Panc1 (cell line): ENCODE results near the gene FGF22. TPM values are rescaled to one million over a fixed set of nuclear protein-coding genes. Genes with fewer than 3 reads are reported as not detected.

ENCODE experiments used
- ATAC-seq: fragments of 200-7000 bp; cut with Tn5 transposase; 2 replicates; pipeline ENCODE4 v1.9.1; 2020; ENCODE audit warnings: mild to moderate bottlenecking, moderate library complexity
- BruUV-seq: library from RNA; stranded (reverse); fragments of 400-500 nt; replicated peaks from 2 replicates; lab custom pipeline; 2021; lab: Mats Ljungman, UMichigan
- CTCF ChIA-PET: fragments of 300-600 bp; sonication (Branson Sonifier 250); formaldehyde crosslinking; loops from one replicate; lab custom pipeline; 2022; ENCODE audit warnings: antibody characterized with exemption; lab: Charles Lee
- POLR2A ChIA-PET: fragments of 300-600 bp; sonication (Branson Sonifier 250); formaldehyde crosslinking; loops from one replicate; lab custom pipeline; 2022; ENCODE audit warnings: antibody characterized with exemption; lab: Charles Lee
- DNase-seq: peaks from one replicate; pipeline ENCODE4 v3.0.0-alpha.2; 2010; ENCODE audit warnings: low read depth, low spot score
- H3K27ac ChIP-seq: 2 replicates; pipeline ENCODE4 v1.5.1; 2011; ENCODE audit warnings: mild to moderate bottlenecking, low read length, inconsistent platforms
- H3K27me3 ChIP-seq: fragments of 200-500 bp; sonication (Bioruptor generic); 2 replicates; pipeline ENCODE4 v1.6.0; 2014; ENCODE audit warnings: low read length, inconsistent platforms; ENCODE audit not compliant: control insufficient read depth, insufficient read depth
- H3K36me3 ChIP-seq: fragments of 200-500 bp; sonication (Bioruptor generic); 2 replicates; pipeline ENCODE4 v1.5.1; 2014; ENCODE audit warnings: inconsistent platforms, mild to moderate bottlenecking, low read length, moderate library complexity; ENCODE audit not compliant: control insufficient read depth, insufficient read depth
- H3K4me1 ChIP-seq: 2 replicates; pipeline ENCODE4 v1.5.1; 2011; ENCODE audit warnings: inconsistent platforms, mild to moderate bottlenecking, low read length, moderate library complexity; ENCODE audit not compliant: control insufficient read depth, insufficient read depth
- H3K4me3 ChIP-seq, 2 experiments: 2 replicates each; pipeline ENCODE4 v1.5.1; 2011 to 2012; ENCODE audit warnings: low read depth in 2 of 2, low read length in 2 of 2, mild to moderate bottlenecking in 2 of 2, inconsistent platforms in 1 of 2, moderate library complexity in 1 of 2
- H3K9me3 ChIP-seq: fragments of 200-500 bp; sonication (Bioruptor generic); 2 replicates; pipeline ENCODE4 v1.5.1; 2014; ENCODE audit warnings: low read depth, mild to moderate bottlenecking, inconsistent platforms, low read length, moderate library complexity; ENCODE audit not compliant: control insufficient read depth, insufficient read depth
- POLR2AphosphoS5 ChIP-seq: IDR thresholded peaks from 2 replicates; pipeline ENCODE4 v1.6.1; 2012; ENCODE audit warnings: mild to moderate bottlenecking, low read depth, low read length, moderate library complexity
- SIN3A ChIP-seq: IDR thresholded peaks from 2 replicates; pipeline ENCODE4 v1.6.1; 2012; ENCODE audit warnings: low read depth, mild to moderate bottlenecking, low read length, moderate library complexity, borderline replicate concordance; ENCODE audit not compliant: insufficient read depth
- TCF7L2 ChIP-seq: IDR thresholded peaks from 2 replicates; pipeline ENCODE4 v1.6.1; 2011; ENCODE audit warnings: mild to moderate bottlenecking, low read depth, low read length, inconsistent platforms
- in situ Hi-C: cut with HindIII; loops from 2 replicates; pipeline ENCODE4 v1.10.0; 2016; ENCODE audit warnings: low sequenced_read_pairs, low pct_unique_long_range_greater_than_20kb
- intact Hi-C: fragments of 100-400 bp; cut with micrococcal nuclease; formaldehyde crosslinking; loops from one replicate; pipeline ENCODE4 v1.10.0; 2022; ENCODE audit not compliant: unreplicated experiment
- total RNA-seq: library from RNA; stranded (reverse); gene quantifications from one replicate; pipeline ENCODE4 v1.2.1, GENCODE V29; 2021; ENCODE audit not compliant: unreplicated experiment
- TF ChIP-seq, protein P1 (sequence below): fragments of 450-650 bp; IDR thresholded peaks from 2 replicates; pipeline ENCODE4 v1.5.1; 2017; ENCODE audit warnings: mild to moderate bottlenecking
- TF ChIP-seq, protein P2 (sequence below), 2 experiments: IDR thresholded peaks; 2 replicates each; pipeline ENCODE4 v1.6.1; 2011 to 2012; ENCODE audit warnings: low read depth in 2 of 2, control low read depth in 1 of 2, low read length in 1 of 2, mild to moderate bottlenecking in 1 of 2, moderate library complexity in 1 of 2; ENCODE audit not compliant: insufficient read depth in 1 of 2

FGF22 gene
- total RNA-seq, 1 experiment from 2014 or later = 0.72 TPM

DNA sequence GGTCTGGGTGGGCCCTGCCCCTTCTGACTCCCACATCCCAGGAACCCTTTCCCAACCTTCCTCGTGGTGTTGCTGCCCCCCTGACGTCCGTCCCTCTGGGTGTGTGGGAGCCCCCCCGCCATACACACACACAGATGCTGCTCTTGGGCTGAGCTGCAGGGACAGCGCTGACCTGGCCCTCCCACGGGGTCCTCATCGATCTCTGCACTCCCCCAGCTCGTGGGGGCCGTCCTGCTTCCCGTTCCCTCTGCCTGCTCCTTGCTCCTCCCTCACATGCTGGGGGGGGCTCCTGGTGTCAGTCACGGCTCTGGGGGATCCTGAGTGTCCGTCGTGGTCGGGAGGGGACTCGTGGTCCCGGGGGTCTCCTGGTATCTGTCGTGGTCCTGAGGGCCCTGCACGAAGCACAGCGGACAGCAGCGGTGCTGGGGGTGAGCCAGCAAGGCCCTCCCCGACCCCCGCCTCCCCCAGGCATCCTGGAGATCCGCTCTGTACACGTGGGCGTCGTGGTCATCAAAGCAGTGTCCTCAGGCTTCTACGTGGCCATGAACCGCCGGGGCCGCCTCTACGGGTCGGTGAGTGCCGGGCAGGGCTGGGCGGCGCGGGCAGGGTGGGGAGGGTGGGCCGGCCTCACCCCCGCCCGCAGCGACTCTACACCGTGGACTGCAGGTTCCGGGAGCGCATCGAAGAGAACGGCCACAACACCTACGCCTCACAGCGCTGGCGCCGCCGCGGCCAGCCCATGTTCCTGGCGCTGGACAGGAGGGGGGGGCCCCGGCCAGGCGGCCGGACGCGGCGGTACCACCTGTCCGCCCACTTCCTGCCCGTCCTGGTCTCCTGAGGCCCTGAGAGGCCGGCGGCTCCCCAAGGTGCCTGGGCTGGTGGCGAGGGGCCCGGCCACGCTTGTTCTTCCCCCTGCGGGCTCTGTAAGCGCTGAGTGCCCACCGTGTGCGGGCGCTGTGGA lies 3.4 kb downstream of the FGF22 start:
- H3K9me3 ChIP-seq = no peaks in the 10 kb centered on the region
- POLR2A ChIA-PET = interaction anchor here (0.6 kb wide), 1 partner anchor 86 kb away, joined by 3 read pairs; no protein-coding TSS in a partner anchor
- in situ Hi-C loops (no loop called here), intact Hi-C loops (no loop called here)
- CTCF ChIA-PET = no interaction called here
- H3K4me3 ChIP-seq = no peak overlapping the region
- no peaks in the 10 kb centered on the region for H3K27me3 ChIP-seq
- H3K27ac ChIP-seq = no peak overlapping the region
- DNase-seq (no peak), ATAC-seq (no peak)
- TF ChIP-seq, protein P1, sequence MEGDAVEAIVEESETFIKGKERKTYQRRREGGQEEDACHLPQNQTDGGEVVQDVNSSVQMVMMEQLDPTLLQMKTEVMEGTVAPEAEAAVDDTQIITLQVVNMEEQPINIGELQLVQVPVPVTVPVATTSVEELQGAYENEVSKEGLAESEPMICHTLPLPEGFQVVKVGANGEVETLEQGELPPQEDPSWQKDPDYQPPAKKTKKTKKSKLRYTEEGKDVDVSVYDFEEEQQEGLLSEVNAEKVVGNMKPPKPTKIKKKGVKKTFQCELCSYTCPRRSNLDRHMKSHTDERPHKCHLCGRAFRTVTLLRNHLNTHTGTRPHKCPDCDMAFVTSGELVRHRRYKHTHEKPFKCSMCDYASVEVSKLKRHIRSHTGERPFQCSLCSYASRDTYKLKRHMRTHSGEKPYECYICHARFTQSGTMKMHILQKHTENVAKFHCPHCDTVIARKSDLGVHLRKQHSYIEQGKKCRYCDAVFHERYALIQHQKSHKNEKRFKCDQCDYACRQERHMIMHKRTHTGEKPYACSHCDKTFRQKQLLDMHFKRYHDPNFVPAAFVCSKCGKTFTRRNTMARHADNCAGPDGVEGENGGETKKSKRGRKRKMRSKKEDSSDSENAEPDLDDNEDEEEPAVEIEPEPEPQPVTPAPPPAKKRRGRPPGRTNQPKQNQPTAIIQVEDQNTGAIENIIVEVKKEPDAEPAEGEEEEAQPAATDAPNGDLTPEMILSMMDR = no peak
- TF ChIP-seq POLR2AphosphoS5 (no peak), TCF7L2 (no peak), SIN3A (no peak)
- TF ChIP-seq, protein P2, sequence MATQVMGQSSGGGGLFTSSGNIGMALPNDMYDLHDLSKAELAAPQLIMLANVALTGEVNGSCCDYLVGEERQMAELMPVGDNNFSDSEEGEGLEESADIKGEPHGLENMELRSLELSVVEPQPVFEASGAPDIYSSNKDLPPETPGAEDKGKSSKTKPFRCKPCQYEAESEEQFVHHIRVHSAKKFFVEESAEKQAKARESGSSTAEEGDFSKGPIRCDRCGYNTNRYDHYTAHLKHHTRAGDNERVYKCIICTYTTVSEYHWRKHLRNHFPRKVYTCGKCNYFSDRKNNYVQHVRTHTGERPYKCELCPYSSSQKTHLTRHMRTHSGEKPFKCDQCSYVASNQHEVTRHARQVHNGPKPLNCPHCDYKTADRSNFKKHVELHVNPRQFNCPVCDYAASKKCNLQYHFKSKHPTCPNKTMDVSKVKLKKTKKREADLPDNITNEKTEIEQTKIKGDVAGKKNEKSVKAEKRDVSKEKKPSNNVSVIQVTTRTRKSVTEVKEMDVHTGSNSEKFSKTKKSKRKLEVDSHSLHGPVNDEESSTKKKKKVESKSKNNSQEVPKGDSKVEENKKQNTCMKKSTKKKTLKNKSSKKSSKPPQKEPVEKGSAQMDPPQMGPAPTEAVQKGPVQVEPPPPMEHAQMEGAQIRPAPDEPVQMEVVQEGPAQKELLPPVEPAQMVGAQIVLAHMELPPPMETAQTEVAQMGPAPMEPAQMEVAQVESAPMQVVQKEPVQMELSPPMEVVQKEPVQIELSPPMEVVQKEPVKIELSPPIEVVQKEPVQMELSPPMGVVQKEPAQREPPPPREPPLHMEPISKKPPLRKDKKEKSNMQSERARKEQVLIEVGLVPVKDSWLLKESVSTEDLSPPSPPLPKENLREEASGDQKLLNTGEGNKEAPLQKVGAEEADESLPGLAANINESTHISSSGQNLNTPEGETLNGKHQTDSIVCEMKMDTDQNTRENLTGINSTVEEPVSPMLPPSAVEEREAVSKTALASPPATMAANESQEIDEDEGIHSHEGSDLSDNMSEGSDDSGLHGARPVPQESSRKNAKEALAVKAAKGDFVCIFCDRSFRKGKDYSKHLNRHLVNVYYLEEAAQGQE (IDR thresholded peaks at IDR 0.05; ENCODE audit: insufficient read depth in 1 of 2, low read depth in 2 of 2, low read length in 1 of 2) = no peak
- no TSS peak for BruUV-seq
- no peaks in the 10 kb centered on the region for H3K36me3 ChIP-seq
- no peaks in the 10 kb centered on the region for H3K4me1 ChIP-seq

DNA sequence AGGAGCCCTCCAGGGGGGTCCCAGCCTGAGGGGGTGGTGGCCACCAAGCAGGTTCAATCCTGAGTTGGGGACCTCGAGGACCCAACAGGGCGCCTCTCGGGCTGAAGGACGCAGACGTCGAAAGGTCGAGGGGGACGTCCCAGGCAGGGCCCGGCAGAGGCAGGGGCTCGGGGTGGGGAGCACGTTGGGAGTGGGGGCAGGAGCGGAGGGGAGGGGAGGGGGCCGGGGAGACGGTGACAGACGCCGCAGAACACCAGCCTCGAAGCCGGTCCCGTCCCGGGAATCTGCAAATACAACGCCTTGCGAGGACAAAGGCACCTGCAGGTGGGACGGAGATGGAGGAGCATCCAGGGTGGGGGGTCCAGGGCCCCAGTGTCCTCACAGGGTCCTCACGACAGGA lies 4.1 kb downstream of the FGF22 start:
- no peak for DNase-seq
- TF ChIP-seq POLR2AphosphoS5 = no peak
- TF ChIP-seq, protein P1 = no peak
- TF ChIP-seq TCF7L2 = no peak
- TF ChIP-seq SIN3A = no peak
- TF ChIP-seq, protein P2 (IDR thresholded peaks at IDR 0.05; ENCODE audit: insufficient read depth in 1 of 2, low read depth in 2 of 2, low read length in 1 of 2) = no peak
- no peaks in the 10 kb centered on the region for H3K4me1 ChIP-seq
- no peak overlapping the region for H3K4me3 ChIP-seq
- H3K27me3 ChIP-seq = no peaks in the 10 kb centered on the region
- CTCF ChIA-PET = no interaction called here
- intact Hi-C loops = no loop called here
- H3K27ac ChIP-seq = no peak overlapping the region
- no peaks in the 10 kb centered on the region; the same call in 1 of the 2 replicates for H3K36me3 ChIP-seq
- H3K9me3 ChIP-seq = no peaks in the 10 kb centered on the region
- POLR2A ChIA-PET = no interaction called here
- no peak for ATAC-seq
- no TSS peak for BruUV-seq
- in situ Hi-C loops = no loop called here
